ENCODE results near the gene SKIL.

Gene SKIL

GRCh38 chr3:170421111-170421641 lies 63.7 kb downstream of the SKIL start:
- 0 out of 2 replicates have a peak overlapping the region, but pooled peaks have one; percentile 26 for H3K27ac ChIP-seq
- TF ChIP-seq CTCF (IDR thresholded peaks at IDR 0.05) (no peak), ZFX (IDR thresholded peaks at IDR 0.05; ENCODE audit: borderline replicate concordance) (no peak)

- H3K27ac ChIP-seq, result 0 out of 2 replicates have a peak overlapping the region, but pooled peaks have one; percentile 26
- TF ChIP-seq CTCF (IDR thresholded peaks at IDR 0.05) (no peak), ZFX (IDR thresholded peaks at IDR 0.05; ENCODE audit: borderline replicate concordance) (no peak)
Measured at GRCh38 chr3:170421758-170422157, 64.2 kb downstream of the SKIL start.

- no peak for TF ChIP-seq CTCF (IDR thresholded peaks at IDR 0.05)
- TF ChIP-seq ZFX (IDR thresholded peaks at IDR 0.05; ENCODE audit: borderline replicate concordance), result no peak
- no peak overlapping the region for H3K27ac ChIP-seq
Measured at GRCh38 chr3:170423001-170423615, 65.6 kb downstream of the SKIL start.

GRCh38 chr3:170424879-170425278 lies 67.4 kb downstream of the SKIL start:
- H3K27ac ChIP-seq, result no peak overlapping the region
- TF ChIP-seq CTCF (IDR thresholded peaks at IDR 0.05) (no peak), ZFX (IDR thresholded peaks at IDR 0.05; ENCODE audit: borderline replicate concordance) (no peak)

GRCh38 chr3:170425491-170426239 lies 68.2 kb downstream of the SKIL start:
- H3K27ac ChIP-seq, result no peak overlapping the region
- no peak for TF ChIP-seq CTCF (IDR thresholded peaks at IDR 0.05)
- TF ChIP-seq ZFX (IDR thresholded peaks at IDR 0.05; ENCODE audit: borderline replicate concordance), result no peak

- no peak overlapping the region for H3K27ac ChIP-seq
- no peak for TF ChIP-seq CTCF (IDR thresholded peaks at IDR 0.05)
- no peak for TF ChIP-seq ZFX (IDR thresholded peaks at IDR 0.05; ENCODE audit: borderline replicate concordance)
Measured at GRCh38 chr3:170426240-170426797, 68.8 kb downstream of the SKIL start.

- TF ChIP-seq ZFX (IDR thresholded peaks at IDR 0.05; ENCODE audit: borderline replicate concordance) (no peak), CTCF (IDR thresholded peaks at IDR 0.05) (no peak)
- no peak overlapping the region for H3K27ac ChIP-seq
Measured at GRCh38 chr3:170428095-170428494, 70.6 kb downstream of the SKIL start.
